Femur (tissue), 1 donor: Measurements from ENCODE around the gene SCN2B.
A peak's percentile ranks its signal among the peaks of the same experiment; 100 is the strongest.

Source experiments
- DNase-seq: peaks from one replicate; pipeline ENCODE4 v3.0.0-alpha.2; 2017

SCN2B gene

GRCh38 chr11:118175993-118176777 lies at the start of gene SCN2B:
Gene SCN2B, minus strand, starts transcription at chr11:118176639. Its CDS starts 208 bp downstream, at chr11:118176431.
- no peak for DNase-seq

- DNase-seq, result peak; percentile 28
These were observed 48.2 kb upstream of the SCN2B start, which contains the start of gene JAML for GRCh38 chr11:118224511-118225188. Gene JAML, minus strand, starts transcription at chr11:118225011. Its CDS starts 10,145 bp downstream, at chr11:118214866.

GRCh38 chr11:118223992-118224391 lies 47.6 kb upstream of the SCN2B start:
- DNase-seq, result no peak

- no peak for DNase-seq
These were observed 47.1 kb upstream of the SCN2B start for GRCh38 chr11:118223570-118223969.

- DNase-seq, result no peak
These were observed 46.0 kb upstream of the SCN2B start for GRCh38 chr11:118222437-118222836.

- DNase-seq, result no peak
These were observed 45.0 kb upstream of the SCN2B start for GRCh38 chr11:118221419-118221818.

- DNase-seq, result no peak
These were observed 43.3 kb upstream of the SCN2B start for GRCh38 chr11:118219732-118220131.

GRCh38 chr11:118219244-118219643 lies 42.8 kb upstream of the SCN2B start:
- DNase-seq, result no peak

- no peak for DNase-seq
These were observed 41.1 kb upstream of the SCN2B start for GRCh38 chr11:118217575-118217974.

- no peak for DNase-seq
These were observed 40.4 kb upstream of the SCN2B start for GRCh38 chr11:118216621-118217481.

GRCh38 chr11:118215765-118216164 lies 39.3 kb upstream of the SCN2B start:
- no peak for DNase-seq

- no peak for DNase-seq
These were observed 38.8 kb upstream of the SCN2B start for GRCh38 chr11:118215262-118215661.

GRCh38 chr11:118214210-118214914 lies 37.9 kb upstream of the SCN2B start:
- DNase-seq, result no peak

GRCh38 chr11:118213781-118214180 lies 37.3 kb upstream of the SCN2B start:
- no peak for DNase-seq

- DNase-seq, result no peak
These were observed 36.8 kb upstream of the SCN2B start for GRCh38 chr11:118213201-118213600.

GRCh38 chr11:118212781-118213191 lies 36.3 kb upstream of the SCN2B start:
- DNase-seq, result no peak

GRCh38 chr11:118212131-118212725 lies 35.8 kb upstream of the SCN2B start:
- no peak for DNase-seq

- DNase-seq, result no peak
These were observed 34.6 kb upstream of the SCN2B start for GRCh38 chr11:118211006-118211405.

- DNase-seq, result no peak
These were observed 33.9 kb upstream of the SCN2B start for GRCh38 chr11:118210323-118210722.

GRCh38 chr11:118209033-118209432 lies 32.6 kb upstream of the SCN2B start:
- DNase-seq, result no peak

- DNase-seq, result no peak
These were observed 30.6 kb upstream of the SCN2B start for GRCh38 chr11:118207079-118207478.

GRCh38 chr11:118206391-118207031 lies 30.1 kb upstream of the SCN2B start:
- no peak for DNase-seq
